Right forelimb (tissue), 1 donor: ENCODE data around the gene KIF2C.
"Not testable (repeated sequence)": the region's sequence is repeated elsewhere in the genome, so short reads cannot be mapped to it uniquely, and the experiment has no call there.

ENCODE experiments used
- DNase-seq: peaks from one replicate; pipeline ENCODE4 v3.0.0-alpha.2; 2018

The KIF2C gene

GRCh38 chr1:44776730-44777068 is 37.1 kb downstream of the KIF2C start:
- peak; percentile 22 for DNase-seq

GRCh38 chr1:44777547-44777946 is 37.9 kb downstream of the KIF2C start:
- peak; percentile 34 for DNase-seq

- DNase-seq = no peak
Observed at GRCh38 chr1:44777969-44778635, 38.5 kb downstream of the KIF2C start.

- no peak for DNase-seq
Observed at GRCh38 chr1:44778705-44779576, 39.3 kb downstream of the KIF2C start.

- DNase-seq = no peak
Observed at GRCh38 chr1:44780583-44781121, 41.0 kb downstream of the KIF2C start.

- no peak for DNase-seq
Observed at GRCh38 chr1:44783697-44784093, 44.1 kb downstream of the KIF2C start.

- no peak for DNase-seq
Observed at GRCh38 chr1:44784094-44785028, 44.7 kb downstream of the KIF2C start.

- no peak for DNase-seq
Observed at GRCh38 chr1:44785029-44785380, 45.4 kb downstream of the KIF2C start.

GRCh38 chr1:44785501-44786137 is 46.0 kb downstream of the KIF2C start:
- no peak for DNase-seq

- DNase-seq = peak; percentile 85
Observed at GRCh38 chr1:44786138-44786840, 46.7 kb downstream of the KIF2C start.

- no peak for DNase-seq
Observed at GRCh38 chr1:44786841-44787426, 47.3 kb downstream of the KIF2C start.

GRCh38 chr1:44787506-44787905 is 47.9 kb downstream of the KIF2C start:
- no peak for DNase-seq

- no peak for DNase-seq
Observed at GRCh38 chr1:44788120-44788860, 48.7 kb downstream of the KIF2C start, which contains the start of gene BEST4. BEST4 (minus strand) TSS chr1:44788170; CDS start chr1:44787705, 465 bp downstream.

- no peak for DNase-seq
Observed at GRCh38 chr1:44790968-44791801, 51.5 kb downstream of the KIF2C start.

GRCh38 chr1:44792736-44793502 is 53.3 kb downstream of the KIF2C start:
- DNase-seq = no peak

GRCh38 chr1:44797886-44798285 is 58.2 kb downstream of the KIF2C start:
- not testable (repeated sequence) for DNase-seq

GRCh38 chr1:44798481-44799365 is 59.1 kb downstream of the KIF2C start:
- no peak for DNase-seq
